Activated CD8-positive, alpha-beta T cell treated with anti-CD3 and anti-CD28 coated beads for 36 hours (primary cell): ENCODE measurements around the gene AHCYL2. TPM values are rescaled to one million over a fixed set of nuclear protein-coding genes. Genes with fewer than 3 reads are reported as not detected.
"Not testable (repeated sequence)": the region's sequence is repeated elsewhere in the genome, so short reads cannot be mapped to it uniquely, and the experiment has no call there.

ENCODE experiments used
- ATAC-seq: fragments of 200-7000 bp; cut with Tn5 transposase; one replicate; pipeline ENCODE4 v1.10.0; 2021; ENCODE audit warnings: mild to moderate bottlenecking, moderate library complexity
- CTCF ChIA-PET: fragments of 350-600 bp; sonication (Branson Sonifier 250); formaldehyde crosslinking; loops from one replicate; lab custom pipeline; 2021; ENCODE audit warnings: antibody characterized with exemption; lab: Charles Lee
- POLR2A ChIA-PET: fragments of 350-600 bp; sonication (Branson Sonifier 250); formaldehyde crosslinking; loops from one replicate; lab custom pipeline; 2021; ENCODE audit warnings: antibody characterized with exemption; lab: Charles Lee
- DNase-seq: peaks from one replicate; pipeline ENCODE4 v3.0.0-alpha.2; 2020
- H3K27ac Mint-ChIP-seq: one replicate; pipeline ENCODE4 v1.8.0; 2021; ENCODE audit warnings: mild to moderate bottlenecking, mixed read lengths
- H3K27me3 Mint-ChIP-seq: one replicate; pipeline ENCODE4 v1.8.0; 2021; ENCODE audit warnings: mixed read lengths
- H3K36me3 Mint-ChIP-seq: one replicate; pipeline ENCODE4 v1.8.0; 2021; ENCODE audit warnings: low read depth, mixed read lengths
- H3K4me1 Mint-ChIP-seq: one replicate; pipeline ENCODE4 v1.8.0; 2021; ENCODE audit warnings: low read depth, mixed read lengths
- H3K4me3 Mint-ChIP-seq: one replicate; pipeline ENCODE4 v1.8.0; 2021; ENCODE audit warnings: mild to moderate bottlenecking, moderate library complexity, mixed read lengths
- H3K9me3 Mint-ChIP-seq: one replicate; pipeline ENCODE4 v1.8.0; 2021; ENCODE audit warnings: mixed read lengths
- intact Hi-C: fragments of 100-400 bp; cut with micrococcal nuclease; formaldehyde crosslinking; loops from one replicate; pipeline ENCODE4 v1.10.0; 2022
- total RNA-seq, 2 experiments: library from RNA; stranded (reverse); gene quantifications; one replicate each; pipeline ENCODE4 v1.2.3, GENCODE V29; 2021
- TF ChIP-seq, protein P1 (sequence below): fragments of 200-600 bp; IDR thresholded peaks from one replicate; pipeline ENCODE4 v1.8.0; 2022; ENCODE audit warnings: antibody characterized with exemption, mild to moderate bottlenecking

AHCYL2 gene
- total RNA-seq, 2 experiments from 2014 or later = 8.1 to 9.6 TPM

DNA sequence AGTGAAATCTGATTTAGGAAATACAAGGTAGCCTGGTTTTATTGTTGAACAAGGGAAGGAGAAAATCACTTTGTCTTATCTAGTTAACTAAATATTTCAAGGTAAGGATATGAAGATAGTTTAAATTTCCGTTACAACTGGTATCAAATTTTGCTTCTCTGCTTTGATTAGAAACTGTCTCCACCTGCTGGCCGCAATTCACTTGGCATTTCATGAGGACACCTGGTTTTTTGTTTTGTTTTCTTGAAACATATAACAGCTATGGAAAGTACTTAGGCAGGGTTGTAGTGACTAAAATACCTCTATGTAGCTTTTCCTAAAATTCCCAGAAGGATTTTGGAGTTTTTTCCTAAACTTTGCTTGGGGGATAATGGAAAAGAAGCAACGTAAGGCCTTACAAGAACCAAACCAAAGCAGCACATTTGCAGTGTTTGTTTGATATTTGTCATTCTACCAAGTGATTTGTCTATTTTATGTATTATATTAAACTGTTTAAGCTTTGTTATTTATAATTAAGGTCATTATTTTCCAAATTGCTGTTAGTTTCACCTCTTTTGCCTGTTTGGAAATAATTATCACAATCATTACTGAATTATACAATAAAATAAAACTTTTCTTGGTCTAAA is 73.6 kb downstream of the AHCYL2 start:
- CTCF ChIA-PET = interaction anchor here (0.6 to 5.7 kb wide), 35 partner anchors 9 to 433 kb away, joined by 3 to 101 read pairs (median 4); partner anchors contain the start of gene AHCYL2
- intact Hi-C loops = loop anchor here (1.0 kb wide), 1 partner anchor 80 kb away; no protein-coding TSS in a partner anchor
- no peak for ATAC-seq
- peak; percentile 79 for DNase-seq
- TF ChIP-seq, protein P1, sequence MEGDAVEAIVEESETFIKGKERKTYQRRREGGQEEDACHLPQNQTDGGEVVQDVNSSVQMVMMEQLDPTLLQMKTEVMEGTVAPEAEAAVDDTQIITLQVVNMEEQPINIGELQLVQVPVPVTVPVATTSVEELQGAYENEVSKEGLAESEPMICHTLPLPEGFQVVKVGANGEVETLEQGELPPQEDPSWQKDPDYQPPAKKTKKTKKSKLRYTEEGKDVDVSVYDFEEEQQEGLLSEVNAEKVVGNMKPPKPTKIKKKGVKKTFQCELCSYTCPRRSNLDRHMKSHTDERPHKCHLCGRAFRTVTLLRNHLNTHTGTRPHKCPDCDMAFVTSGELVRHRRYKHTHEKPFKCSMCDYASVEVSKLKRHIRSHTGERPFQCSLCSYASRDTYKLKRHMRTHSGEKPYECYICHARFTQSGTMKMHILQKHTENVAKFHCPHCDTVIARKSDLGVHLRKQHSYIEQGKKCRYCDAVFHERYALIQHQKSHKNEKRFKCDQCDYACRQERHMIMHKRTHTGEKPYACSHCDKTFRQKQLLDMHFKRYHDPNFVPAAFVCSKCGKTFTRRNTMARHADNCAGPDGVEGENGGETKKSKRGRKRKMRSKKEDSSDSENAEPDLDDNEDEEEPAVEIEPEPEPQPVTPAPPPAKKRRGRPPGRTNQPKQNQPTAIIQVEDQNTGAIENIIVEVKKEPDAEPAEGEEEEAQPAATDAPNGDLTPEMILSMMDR = peak; percentile 82
- Mint-ChIP-seq H3K4me3 (no peak overlapping the region), H3K27me3 (no peaks in the 10 kb centered on the region), H3K36me3 (peaks cover 4% of the 10 kb centered on the region), H3K27ac (no peak overlapping the region), H3K9me3 (peaks cover 4% of the 10 kb centered on the region), H3K4me1 (no peaks in the 10 kb centered on the region)
- POLR2A ChIA-PET = interaction anchor here (0.6 to 0.8 kb wide), 3 partner anchors 8 to 452 kb away, joined by 3 read pairs; no protein-coding TSS in a partner anchor

DNA sequence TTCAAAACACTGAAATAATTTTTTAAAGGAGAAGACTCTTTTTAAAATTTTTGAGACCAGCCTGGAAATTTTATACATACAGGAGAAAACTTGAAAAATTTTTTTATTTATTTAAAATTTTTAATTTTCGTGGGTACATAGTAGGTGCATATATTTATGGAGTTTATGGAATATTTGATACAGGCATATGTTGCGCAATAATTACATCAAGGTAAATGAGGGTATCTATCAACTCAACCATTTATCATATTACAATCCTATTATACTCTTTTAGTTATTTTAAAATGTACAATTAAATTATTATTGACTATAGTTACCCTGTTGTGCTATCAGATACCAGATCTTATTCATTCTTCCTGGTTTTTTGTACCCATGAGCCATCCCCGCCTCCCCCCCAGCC is 75.1 kb downstream of the AHCYL2 start:
- ChIA-PET CTCF (no interaction called here), POLR2A (no interaction called here)
- no peaks in the 10 kb centered on the region for H3K4me1 Mint-ChIP-seq
- TF ChIP-seq, protein P1 = no peak
- no peak for ATAC-seq
- peaks cover 13% of the 10 kb centered on the region for H3K36me3 Mint-ChIP-seq
- no peak overlapping the region for H3K4me3 Mint-ChIP-seq
- no peak for DNase-seq
- no peaks in the 10 kb centered on the region for H3K27me3 Mint-ChIP-seq
- intact Hi-C loops = no loop called here
- H3K9me3 Mint-ChIP-seq = peaks cover 8% of the 10 kb centered on the region
- H3K27ac Mint-ChIP-seq = no peak overlapping the region

DNA sequence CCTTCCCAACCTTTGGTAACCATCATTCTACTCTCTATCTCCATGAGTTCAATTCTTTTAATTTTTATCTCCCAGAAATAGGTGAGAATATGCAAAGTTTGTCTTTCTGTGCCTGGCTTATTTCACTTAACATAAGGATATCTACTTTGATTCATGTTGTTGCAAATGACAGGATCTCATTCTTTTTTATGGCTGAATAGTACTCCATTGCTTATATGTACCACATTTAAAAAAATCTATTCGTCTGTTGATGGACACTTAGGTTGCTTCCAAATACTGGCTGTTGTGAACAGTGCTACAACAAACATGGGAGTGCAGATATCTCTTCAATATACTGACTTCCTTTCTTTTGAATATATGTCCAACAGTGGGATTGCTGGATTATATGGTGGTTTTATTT is 75.5 kb downstream of the AHCYL2 start:
- POLR2A ChIA-PET, intact Hi-C loops, H3K4me1 Mint-ChIP-seq, CTCF ChIA-PET, H3K9me3 Mint-ChIP-seq, H3K27me3 Mint-ChIP-seq, H3K4me3 Mint-ChIP-seq, H3K27ac Mint-ChIP-seq, DNase-seq, ATAC-seq: not testable (repeated sequence)
- H3K36me3 Mint-ChIP-seq = peaks cover 13% of the 10 kb centered on the region

DNA sequence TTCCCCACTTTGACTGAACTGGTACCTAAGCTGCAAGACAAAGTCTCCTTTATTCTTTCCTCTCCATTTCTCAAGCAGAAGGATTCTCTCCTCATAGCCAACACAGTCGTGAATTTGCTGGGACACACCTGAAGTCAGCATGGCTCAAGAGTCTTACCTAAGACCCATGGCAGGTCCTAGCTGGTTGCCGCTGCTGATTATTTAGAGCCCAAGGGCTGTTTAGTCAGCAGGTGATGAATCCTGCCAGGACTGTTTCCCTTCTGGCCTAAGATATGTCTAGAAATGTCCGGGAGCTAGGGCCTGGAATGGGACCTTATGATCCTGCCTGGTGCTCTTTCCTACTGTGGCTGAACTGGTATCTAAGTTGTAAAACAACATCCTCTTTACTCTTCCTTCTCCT is 82.8 kb downstream of the AHCYL2 start:
- Mint-ChIP-seq H3K27me3 (no peaks in the 10 kb centered on the region), H3K9me3 (peaks cover 4% of the 10 kb centered on the region), H3K36me3 (peaks cover 10% of the 10 kb centered on the region), H3K4me3 (no peak overlapping the region), H3K27ac (no peak overlapping the region), H3K4me1 (no peaks in the 10 kb centered on the region)
- POLR2A ChIA-PET = no interaction called here
- intact Hi-C loops = no loop called here
- CTCF ChIA-PET = interaction anchor here (1.6 kb wide), 1 partner anchor 9 kb away, joined by 8 read pairs; no protein-coding TSS in a partner anchor
- TF ChIP-seq, protein P1 = no peak
- DNase-seq = no peak
- no peak for ATAC-seq

DNA sequence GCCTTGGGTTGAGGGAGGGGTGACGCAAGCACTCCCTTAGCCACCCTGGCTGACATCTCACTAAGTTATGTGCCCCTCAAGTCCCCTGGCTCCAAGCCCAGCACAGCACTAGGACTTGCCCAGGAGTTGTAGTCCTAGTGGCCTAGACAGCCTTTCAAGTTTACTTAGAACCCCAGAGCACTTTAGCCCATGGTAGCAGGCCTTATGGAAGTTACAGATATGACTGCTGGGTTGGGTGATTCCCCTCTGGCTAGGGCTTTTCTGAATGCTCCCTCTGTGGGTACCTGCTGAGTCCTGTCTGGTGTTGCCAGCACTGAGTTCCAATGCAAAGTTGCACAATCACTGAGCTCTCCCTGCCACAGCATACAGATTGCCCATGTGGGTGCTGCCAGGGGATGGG is 83.2 kb downstream of the AHCYL2 start:
- no peaks in the 10 kb centered on the region for H3K4me1 Mint-ChIP-seq
- H3K4me3 Mint-ChIP-seq = no peak overlapping the region
- TF ChIP-seq, protein P1 = no peak
- peak; percentile 1 for DNase-seq
- CTCF ChIA-PET = interaction anchor here (1.6 kb wide), 1 partner anchor 10 kb away, joined by 8 read pairs; no protein-coding TSS in a partner anchor
- peak; percentile 13 for ATAC-seq
- H3K9me3 Mint-ChIP-seq = peaks cover 4% of the 10 kb centered on the region
- POLR2A ChIA-PET = no interaction called here
- H3K27me3 Mint-ChIP-seq = no peaks in the 10 kb centered on the region
- H3K36me3 Mint-ChIP-seq = peaks cover 9% of the 10 kb centered on the region
- intact Hi-C loops = no loop called here
- no peak overlapping the region for H3K27ac Mint-ChIP-seq
